Natural killer cell (primary cell): ENCODE results near the gene BUD13. TPM values are rescaled to one million over a fixed set of nuclear protein-coding genes. Genes with fewer than 3 reads are reported as not detected.

Source experiments
- ATAC-seq, 3 donors: fragments of 150-1000 bp in 2 of 3; fragments of 200-7000 bp in 1 of 3; cut with Tn5 transposase; 1 replicate in 1 of 3; 2 replicates in 2 of 3; pipeline ENCODE4 v1.10.0; 2021; ENCODE audit warnings: mild to moderate bottlenecking in 2 of 3, moderate library complexity in 2 of 3
- DNase-seq, 2 donors: peaks; one replicate each; pipeline versions ENCODE4 v3.0.0 to v3.0.0-alpha.2; 2013 to 2021; ENCODE audit warnings: mixed read lengths in 1 of 2
- H3K27ac ChIP-seq: one replicate; pipeline ENCODE4 v1.5.1; 2013; ENCODE audit warnings: mild to moderate bottlenecking, low read length
- H3K27me3 ChIP-seq: one replicate; pipeline ENCODE4 v1.6.1; 2013; ENCODE audit warnings: low read length; ENCODE audit not compliant: control insufficient read depth, insufficient read depth
- H3K36me3 ChIP-seq: one replicate; pipeline ENCODE4 v1.6.1; 2013; ENCODE audit warnings: low read length; ENCODE audit not compliant: control insufficient read depth, insufficient read depth
- H3K4me1 ChIP-seq: one replicate; pipeline ENCODE4 v1.6.1; 2013; ENCODE audit warnings: low read length; ENCODE audit not compliant: control insufficient read depth, insufficient read depth
- H3K4me3 ChIP-seq: one replicate; pipeline ENCODE4 v1.5.1; 2013; ENCODE audit warnings: low read length
- H3K9me3 ChIP-seq: one replicate; pipeline ENCODE4 v1.6.1; 2013; ENCODE audit warnings: low read length; ENCODE audit not compliant: control insufficient read depth, insufficient read depth
- H3K27ac Mint-ChIP-seq, 2 donors: one replicate each; pipeline ENCODE4 v1.8.0; 2022; ENCODE audit warnings: mild to moderate bottlenecking in 2 of 2, mixed read lengths in 2 of 2, moderate library complexity in 1 of 2
- H3K27me3 Mint-ChIP-seq, 2 donors: one replicate each; pipeline ENCODE4 v1.8.0; 2022; ENCODE audit warnings: low read depth in 2 of 2, mixed read lengths in 2 of 2
- H3K36me3 Mint-ChIP-seq: one replicate; pipeline ENCODE4 v1.8.0; 2022; ENCODE audit warnings: mixed read lengths
- H3K4me1 Mint-ChIP-seq, 2 donors: one replicate each; pipeline ENCODE4 v1.8.0; 2022; ENCODE audit warnings: mixed read lengths in 2 of 2
- H3K4me3 Mint-ChIP-seq: one replicate; pipeline ENCODE4 v1.8.0; 2022; ENCODE audit warnings: mild to moderate bottlenecking, moderate library complexity, mixed read lengths
- H3K9me3 Mint-ChIP-seq, 2 donors: one replicate each; pipeline ENCODE4 v1.8.0; 2022; ENCODE audit warnings: mixed read lengths in 2 of 2
- CTCF ChIP-seq: fragments of 200-600 bp; IDR thresholded peaks from one replicate; pipeline ENCODE4 v1.8.0; 2022; ENCODE audit warnings: antibody characterized with exemption
- WGBS: methylation state at CpG from one replicate; pipeline ENCODE4 v1.1.7; 2013; ENCODE audit warnings: missing lambda C conversion rate; ENCODE audit not compliant: insufficient coverage; 5-methylcytosine and 5-hydroxymethylcytosine counted together
- intact Hi-C: fragments of 100-400 bp; cut with micrococcal nuclease; formaldehyde crosslinking; loops from one replicate; pipeline ENCODE4 v1.14.2; 2022
- total RNA-seq, 4 donors: library from RNA; stranded (reverse); fragments of 120-200 nt in 1 of 4; gene quantifications; one replicate each; pipeline versions ENCODE4 v1.2.3 to v1.2.4, GENCODE V29; 2013 to 2022

Gene BUD13
- total RNA-seq, 3 donors from 2014 or later (not counting 1 experiment from before 2014, with no cell fraction given), result 13.5 to 16.0 (median 13.7) TPM

GRCh38 chr11:116812109-116812508, 39.3 kb upstream of the BUD13 start:
- ATAC-seq (no peak), DNase-seq (no peak)
- Histone ChIP-seq H3K4me1 (no peaks in the 10 kb centered on the region), H3K9me3 (no peaks in the 10 kb centered on the region), H3K36me3 (no peaks in the 10 kb centered on the region), H3K27me3 (no peaks in the 10 kb centered on the region), H3K4me3 (no peak overlapping the region), H3K27ac (no peak overlapping the region)
- Mint-ChIP-seq H3K36me3 (no peaks in the 10 kb centered on the region), H3K4me3 (no peak overlapping the region), H3K27me3 (peaks cover 0 to 3% of the 10 kb centered on the region in 2 donors), H3K27ac (no peak overlapping the region), H3K9me3 (no peaks in the 10 kb centered on the region), H3K4me1 (no peaks in the 10 kb centered on the region)
- no peak for TF ChIP-seq CTCF
- no CpG with 5 or more reads among the region's 4 CpGs for WGBS
- intact Hi-C loops, result no loop called here

- 80% methylated on average over 3 of the region's 3 CpGs for WGBS
- H3K27ac Mint-ChIP-seq, result no peak overlapping the region
- H3K4me3 ChIP-seq, result no peak overlapping the region
- H3K9me3 ChIP-seq, result no peaks in the 10 kb centered on the region
- no peaks in the 10 kb centered on the region for H3K4me1 ChIP-seq
- no peaks in the 10 kb centered on the region for H3K27me3 ChIP-seq
- intact Hi-C loops, result no loop called here
- no peak for DNase-seq
- H3K27ac ChIP-seq, result no peak overlapping the region
- no peak overlapping the region for H3K4me3 Mint-ChIP-seq
- no peaks in the 10 kb centered on the region for H3K36me3 Mint-ChIP-seq
- H3K4me1 Mint-ChIP-seq, result no peaks in the 10 kb centered on the region
- no peak for TF ChIP-seq CTCF
- no peaks in the 10 kb centered on the region for H3K36me3 ChIP-seq
- peaks cover 0 to 5% of the 10 kb centered on the region in 2 donors for H3K27me3 Mint-ChIP-seq
- H3K9me3 Mint-ChIP-seq, result no peaks in the 10 kb centered on the region
- no peak for ATAC-seq
These were observed 38.4 kb upstream of the BUD13 start for GRCh38 chr11:116811194-116811593.

GRCh38 chr11:116808262-116809175, 35.7 kb upstream of the BUD13 start:
- no peak for ATAC-seq
- Mint-ChIP-seq H3K36me3 (no peaks in the 10 kb centered on the region), H3K27me3 (peaks cover 0 to 8% of the 10 kb centered on the region in 2 donors), H3K27ac (no peak overlapping the region), H3K9me3 (no peaks in the 10 kb centered on the region), H3K4me1 (no peaks in the 10 kb centered on the region), H3K4me3 (no peak overlapping the region)
- 84% methylated on average over 13 of the region's 14 CpGs for WGBS
- H3K4me1 ChIP-seq, result no peaks in the 10 kb centered on the region
- H3K27me3 ChIP-seq, result no peaks in the 10 kb centered on the region
- no peak for TF ChIP-seq CTCF
- intact Hi-C loops, result no loop called here
- no peak overlapping the region for H3K4me3 ChIP-seq
- no peaks in the 10 kb centered on the region for H3K9me3 ChIP-seq
- no peak overlapping the region for H3K27ac ChIP-seq
- no peaks in the 10 kb centered on the region for H3K36me3 ChIP-seq
- no peak for DNase-seq
